ENCODE results near the gene SUCLA2.

SUCLA2 gene

DNA sequence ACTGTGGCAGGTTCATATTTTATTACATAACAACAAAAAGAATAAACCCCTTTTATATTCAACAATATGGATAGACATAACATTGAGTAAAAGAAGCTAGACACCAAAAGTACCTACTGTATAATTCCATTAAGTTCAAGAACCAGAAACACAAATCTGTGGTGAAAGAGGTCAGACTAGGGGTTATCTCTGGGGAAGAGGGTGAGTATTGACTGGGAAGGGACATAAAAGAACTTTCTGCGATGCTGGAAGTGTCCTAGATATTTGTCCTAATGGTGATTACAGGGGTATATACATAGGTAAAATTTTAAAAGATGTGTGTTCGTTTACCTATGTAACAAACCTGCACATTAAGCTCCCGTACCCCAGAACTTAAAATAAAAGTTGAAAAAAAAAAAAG, 103.0 kb downstream of the SUCLA2 start:
- no peak for DNase-seq

DNA sequence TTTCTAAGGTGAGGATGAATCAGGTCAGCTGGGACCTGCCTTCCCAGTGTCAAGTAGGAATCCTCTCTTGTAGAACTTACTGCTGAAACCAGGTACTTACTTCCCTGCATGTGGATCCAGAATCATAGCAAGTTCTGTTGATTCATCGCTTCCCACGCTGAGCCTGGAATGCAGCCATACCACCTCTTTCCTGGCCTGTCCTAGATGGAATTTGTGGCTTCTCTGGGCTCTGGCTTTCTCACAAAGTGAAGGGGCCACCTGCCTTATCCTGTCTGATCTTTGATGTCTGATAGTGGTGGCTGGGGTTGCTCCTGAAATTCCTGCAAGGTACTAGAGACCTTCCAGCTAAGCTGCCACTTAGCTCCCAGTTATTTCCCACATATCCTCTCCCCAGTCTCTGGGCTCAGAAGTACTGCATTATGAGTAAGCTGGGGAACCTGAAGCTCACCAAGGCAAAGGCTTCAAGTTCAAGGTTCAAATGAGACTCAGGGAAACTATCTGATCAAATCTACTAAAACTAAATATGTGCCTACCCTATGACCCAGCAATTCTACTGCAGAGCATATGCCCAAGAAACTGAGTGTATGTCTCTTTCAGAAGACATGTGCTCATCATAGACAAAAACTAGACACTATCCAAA, 103.5 kb downstream of the SUCLA2 start:
- DNase-seq, result no peak

DNA sequence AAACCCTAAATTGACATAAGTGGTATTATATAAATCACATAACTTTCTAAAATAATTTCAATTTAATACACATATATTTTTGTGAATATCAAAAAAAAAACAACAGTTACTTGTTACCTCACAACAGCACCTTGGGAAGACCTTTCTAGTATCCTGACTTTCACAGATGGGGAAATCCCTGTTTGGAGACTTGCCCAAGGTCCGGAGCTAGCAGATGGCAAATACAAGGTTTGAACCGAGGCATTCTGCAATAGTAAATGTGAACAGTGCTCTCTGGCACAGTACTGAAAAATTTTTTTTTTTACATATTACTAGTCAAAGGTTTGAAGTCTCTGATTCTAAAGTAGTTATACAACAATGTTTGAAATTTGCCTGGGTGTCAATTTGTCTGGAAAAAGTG, 104.5 kb downstream of the SUCLA2 start:
- no peak for DNase-seq

DNA sequence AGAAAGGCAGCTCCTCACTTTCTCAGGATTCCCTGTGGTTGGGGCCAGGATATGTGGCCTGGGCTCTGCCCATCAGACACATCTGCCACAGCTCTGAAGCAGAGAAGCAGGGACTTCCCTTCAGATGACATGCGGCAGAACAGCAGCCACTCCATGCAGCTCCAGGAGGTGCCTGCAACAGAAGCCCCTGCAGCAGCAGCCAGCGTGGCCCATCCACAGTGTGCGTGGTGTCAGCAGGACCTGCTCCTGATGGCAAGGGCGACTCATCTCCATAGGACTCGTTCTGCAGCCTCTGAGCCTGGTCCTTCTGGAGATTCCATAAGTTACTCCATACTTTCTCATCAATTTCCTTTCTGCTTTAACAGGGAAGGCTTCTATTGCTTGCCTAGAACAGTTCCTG, 105.0 kb downstream of the SUCLA2 start:
- no peak for DNase-seq

DNA sequence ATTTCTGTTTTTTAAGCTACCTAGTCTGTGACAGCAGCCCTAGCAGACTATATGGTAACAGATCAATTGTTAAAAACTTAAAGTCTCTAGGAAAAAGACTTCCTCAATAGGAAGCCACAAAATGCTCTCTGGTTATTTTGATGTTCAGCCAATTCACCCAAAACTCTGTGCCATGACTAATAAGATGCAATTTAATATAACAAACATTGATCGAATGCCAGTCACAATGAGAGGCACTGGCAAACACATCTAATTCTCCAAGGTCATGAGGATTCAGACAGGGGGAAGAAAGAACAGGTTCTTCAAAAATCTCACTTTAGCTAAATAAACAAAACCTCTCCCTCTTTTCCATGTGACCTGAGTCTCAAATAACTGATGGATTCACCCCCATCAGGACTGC, 107.5 kb downstream of the SUCLA2 start:
- no peak for DNase-seq

Data from suppressor macrophage (primary cell).